Endothelial cell of umbilical vein (primary cell): ENCODE results near the gene RHOC. TPM values are rescaled to one million over a fixed set of nuclear protein-coding genes. Genes with fewer than 3 reads are reported as not detected.
"Not testable (repeated sequence)": the region's sequence is repeated elsewhere in the genome, so short reads cannot be mapped to it uniquely, and the experiment has no call there.

Source experiments
- BruUV-seq: library from RNA; stranded (reverse); fragments of 400-500 nt; replicated peaks from 2 replicates; lab custom pipeline; 2021; lab: Mats Ljungman, UMichigan
- CTCF ChIA-PET: fragments of 300-600, 350-600 bp; sonication (Branson Sonifier 250); formaldehyde crosslinking; loops from one replicate; lab custom pipeline; 2021; ENCODE audit warnings: antibody characterized with exemption, inconsistent platforms; lab: Charles Lee
- POLR2A ChIA-PET: fragments of 300-600, 350-600 bp; sonication (Branson Sonifier 250); formaldehyde crosslinking; loops from one replicate; lab custom pipeline; 2021; ENCODE audit warnings: antibody characterized with exemption, inconsistent platforms; lab: Charles Lee
- DNase-seq: peaks from one replicate; pipeline ENCODE4 v3.0.0-alpha.2; 2011; ENCODE audit warnings: low read depth, low spot score
- FAIRE-seq: peaks from 2 replicates; lab custom pipeline; 2011; peaks lifted over from hg19 to GRCh38; lab: Jason Lieb, UNC
- H2AFZ ChIP-seq: 2 replicates; pipeline ENCODE4 v1.6.0; 2012; ENCODE audit warnings: low read depth, low read length, control low read depth, inconsistent platforms
- H3K27ac ChIP-seq: 2 replicates; pipeline ENCODE4 v1.5.1; 2011; ENCODE audit warnings: low read depth, mild to moderate bottlenecking, control low read depth, low read length, moderate library complexity; ENCODE audit not compliant: insufficient read depth
- H3K27me3 ChIP-seq, 2 experiments: 2 replicates each; pipeline versions ENCODE4 v1.6.0 to v1.6.1; 2011; ENCODE audit warnings: low read length in 2 of 2, mixed read lengths in 1 of 2; ENCODE audit not compliant: control insufficient read depth in 2 of 2, insufficient read depth in 2 of 2
- H3K36me3 ChIP-seq, 2 experiments: 2 replicates in 1 of 2; 3 replicates in 1 of 2; pipeline ENCODE4 v1.5.1; 2011; ENCODE audit warnings: low read length in 2 of 2, mild to moderate bottlenecking in 1 of 2, moderate library complexity in 1 of 2; ENCODE audit not compliant: control insufficient read depth in 2 of 2, insufficient read depth in 2 of 2; ENCODE audit errors: extremely low read depth in 1 of 2
- H3K4me1 ChIP-seq: 3 replicates; pipeline ENCODE4 v1.5.1; 2011; ENCODE audit warnings: mild to moderate bottlenecking, low read length; ENCODE audit not compliant: control insufficient read depth, insufficient read depth; ENCODE audit errors: extremely low read depth
- H3K4me2 ChIP-seq: 2 replicates; pipeline ENCODE4 v1.6.1; 2011; ENCODE audit warnings: low read length, control low read depth, mixed read lengths; ENCODE audit not compliant: insufficient read depth
- H3K4me3 ChIP-seq, 3 experiments: fragments of 200-600 bp in 1 of 3; sonication (generic), shearing (Covaris generic) in 1 of 3; replicated peaks in 1 of 3; 2 replicates each; pipeline ENCODE4 v1.5.1; 2011 to 2016; ENCODE audit warnings: control low read depth in 3 of 3, low read length in 3 of 3, mild to moderate bottlenecking in 2 of 3, inconsistent platforms in 1 of 3, low read depth in 1 of 3, moderate library complexity in 1 of 3; ENCODE audit not compliant: insufficient read depth in 1 of 3
- H3K79me2 ChIP-seq: 2 replicates; pipeline ENCODE4 v1.6.0; 2012; ENCODE audit warnings: low read length, inconsistent platforms; ENCODE audit not compliant: control insufficient read depth, insufficient read depth
- H3K9ac ChIP-seq: replicated peaks from 2 replicates; pipeline ENCODE3; 2011; ENCODE audit warnings: low read length, control low read depth; ENCODE audit not compliant: insufficient read depth; ENCODE audit errors: extremely low read depth
- H3K9me1 ChIP-seq: replicated peaks from 3 replicates; pipeline ENCODE4 v1.6.0; 2011; ENCODE audit warnings: mild to moderate bottlenecking, low read length; ENCODE audit not compliant: control insufficient read depth, insufficient read depth; ENCODE audit errors: extremely low read depth
- H3K9me3 ChIP-seq: replicated peaks from 2 replicates; pipeline ENCODE4 v1.5.1; 2012; ENCODE audit warnings: low read length, inconsistent platforms; ENCODE audit not compliant: control insufficient read depth, insufficient read depth
- H4K20me1 ChIP-seq: replicated peaks from 2 replicates; pipeline ENCODE3; 2011; ENCODE audit warnings: mild to moderate bottlenecking, low read length; ENCODE audit not compliant: control insufficient read depth, insufficient read depth; ENCODE audit errors: extremely low read depth
- CTCF ChIP-seq, 2 donors: IDR thresholded peaks; 1 replicate in 1 of 2; 2 replicates in 1 of 2; pipeline ENCODE4 v1.5.1; 2011; ENCODE audit warnings: low read length in 2 of 2, mild to moderate bottlenecking in 2 of 2, moderate library complexity in 2 of 2, control low read depth in 1 of 2, inconsistent platforms in 1 of 2, low read depth in 1 of 2; ENCODE audit not compliant: insufficient read depth in 1 of 2; ENCODE audit errors: extremely low read depth in 1 of 2
- EZH2 ChIP-seq: IDR thresholded peaks from 2 replicates; pipeline ENCODE4 v1.6.1; 2012; ENCODE audit warnings: borderline replicate concordance, low read depth, mild to moderate bottlenecking, moderate library complexity, low read length, inconsistent platforms; ENCODE audit not compliant: severe bottlenecking
- FOS ChIP-seq: IDR thresholded peaks from 2 replicates; pipeline ENCODE4 v1.6.1; 2011; ENCODE audit warnings: mild to moderate bottlenecking, low read length, moderate library complexity, borderline replicate concordance; ENCODE audit not compliant: insufficient read depth
- GATA2 ChIP-seq: IDR thresholded peaks from 2 replicates; pipeline ENCODE4 v1.7.0; 2011; ENCODE audit warnings: low read depth, mild to moderate bottlenecking, moderate library complexity, mixed read lengths, low read length; ENCODE audit not compliant: insufficient read length, insufficient read depth
- JUN ChIP-seq: IDR thresholded peaks from 2 replicates; pipeline ENCODE4 v1.6.1; 2011; ENCODE audit warnings: borderline replicate concordance, low read depth; ENCODE audit not compliant: insufficient read length, insufficient read depth
- MAX ChIP-seq: IDR thresholded peaks from 2 replicates; pipeline ENCODE4 v1.6.1; 2011; ENCODE audit not compliant: insufficient read depth, insufficient read length
- MYC ChIP-seq: IDR thresholded peaks from one replicate; pipeline ENCODE4 v1.6.1; 2011; ENCODE audit warnings: mild to moderate bottlenecking, low read depth, low read length
- POLR2A ChIP-seq: IDR thresholded peaks from 2 replicates; pipeline ENCODE4 v1.6.1; 2012; ENCODE audit warnings: low read depth, mild to moderate bottlenecking, control low read depth, low read length
- POLR2AphosphoS5 ChIP-seq: IDR thresholded peaks from 2 replicates; pipeline ENCODE4 v1.6.1; 2012; ENCODE audit warnings: low read depth, mild to moderate bottlenecking, control low read depth, low read length, moderate library complexity; ENCODE audit not compliant: insufficient read depth
- dilution Hi-C: fragments of 300-500 bp; cut with MboI; formaldehyde crosslinking; loops from one replicate; pipeline ENCODE4 v1.15.0; 2019; ENCODE audit warnings: low sequenced_read_pairs; ENCODE audit not compliant: extremely low pct_ligation_motif_present
- intact Hi-C: fragments of 100-400 bp; cut with micrococcal nuclease; formaldehyde crosslinking; loops from one replicate; pipeline ENCODE4 v1.10.0; 2022
- polyA plus RNA-seq, 4 experiments: library from polyadenylated mRNA; depleted of rRNA in 3 of 4; stranded (reverse) in 3 of 4; unstranded in 1 of 4; fragments of >200 nt; gene quantifications; 2 replicates each; pipeline versions ENCODE4 v1.2.1 to v1.2.3, GENCODE V29; 2011 to 2012; ENCODE audit warnings: missing spikeins in 1 of 4
- total RNA-seq: library from RNA; stranded (reverse); gene quantifications from 2 replicates; pipeline ENCODE4 v1.2.3, GENCODE V29; 2021

The RHOC gene
- total and polyA plus RNA-seq, 2 donors (not counting 3 experiments of a cell fraction or from before 2014, with no cell fraction given), result 699 to 1,244 TPM

GRCh38 chr1:112728306-112728971 is 21.5 kb upstream of the RHOC start:
- CTCF ChIA-PET, result interaction anchor here (1.0 to 1.4 kb wide), 2 partner anchors 9 to 76 kb away, joined by 3 to 4 read pairs; a partner anchor contains a TSS
- FAIRE-seq, H3K27ac ChIP-seq, H3K79me2 ChIP-seq, H2AFZ ChIP-seq, POLR2A ChIA-PET, H3K4me1 ChIP-seq, dilution Hi-C loops, H3K27me3 ChIP-seq, intact Hi-C loops, DNase-seq, H3K4me3 ChIP-seq, H3K9ac ChIP-seq, H3K36me3 ChIP-seq, H3K4me2 ChIP-seq, H3K9me3 ChIP-seq, H4K20me1 ChIP-seq, BruUV-seq, H3K9me1 ChIP-seq: not testable (repeated sequence)

GRCh38 chr1:112727716-112728115 is 20.8 kb upstream of the RHOC start:
- no TSS peak for BruUV-seq
- Histone ChIP-seq H4K20me1 (no peaks in the 10 kb centered on the region), H3K79me2 (no peaks in the 10 kb centered on the region), H3K4me1 (no peaks in the 10 kb centered on the region), H3K27me3 (no peaks in the 10 kb centered on the region), H3K27ac (no peak overlapping the region), H3K36me3 (no peaks in the 10 kb centered on the region), H3K4me3 (no peak overlapping the region), H3K9me1 (no peaks in the 10 kb centered on the region), H3K9ac (no peak overlapping the region), H2AFZ (no peak overlapping the region), H3K9me3 (no peaks in the 10 kb centered on the region), H3K4me2 (no peak overlapping the region)
- CTCF ChIA-PET, result interaction anchor here (1.0 to 1.4 kb wide), 2 partner anchors 9 to 76 kb away, joined by 3 to 4 read pairs; a partner anchor contains a TSS
- dilution Hi-C loops (no loop called here), intact Hi-C loops (no loop called here)
- TF ChIP-seq JUN, result no peak
- TF ChIP-seq MYC, result no peak
- TF ChIP-seq EZH2, result no peak
- no peak for TF ChIP-seq POLR2AphosphoS5
- no peak for TF ChIP-seq GATA2
- TF ChIP-seq FOS, result no peak
- TF ChIP-seq MAX, result no peak
- TF ChIP-seq POLR2A, result no peak
- TF ChIP-seq CTCF (IDR thresholded peaks at IDR 0.05; ENCODE audit: extremely low read depth in 1 of 2, insufficient read depth in 1 of 2, low read depth in 1 of 2, low read length in 2 of 2), result no peak
- no peak for FAIRE-seq
- POLR2A ChIA-PET, result no interaction called here
- no peak for DNase-seq
